HL-60 (cell line): ENCODE data around the gene KRTCAP3.

Source experiments
- CTCF ChIP-seq: IDR thresholded peaks from one replicate; pipeline ENCODE4 v1.5.1; 2011; ENCODE audit warnings: low read length, control low read depth, inconsistent platforms; ENCODE audit not compliant: insufficient read depth
- POLR2AphosphoS5 ChIP-seq: IDR thresholded peaks from 2 replicates; pipeline ENCODE4 v1.6.1; 2012; ENCODE audit warnings: low read depth
- REST ChIP-seq: IDR thresholded peaks from 2 replicates; pipeline ENCODE4 v1.6.1; 2012; ENCODE audit warnings: low read depth; ENCODE audit not compliant: insufficient replicate concordance

GRCh38 chr2:27421660-27422250 is 20.4 kb upstream of the KRTCAP3 start:
- TF ChIP-seq CTCF, result no peak
- no peak for TF ChIP-seq POLR2AphosphoS5
- TF ChIP-seq REST, result no peak
